Measurements from ENCODE around the gene TEX19. TPM values are rescaled to one million over a fixed set of nuclear protein-coding genes. Genes with fewer than 3 reads are reported as not detected.
A peak's percentile ranks its signal among the peaks of the same experiment; 100 is the strongest.

TEX19 gene
- total and polyA plus RNA-seq, 2 of the 4 experiments (the other 2 are of a cell fraction), result under 0.01 to 0.03 TPM

- H3K23ac ChIP-seq (ENCODE audit: low read depth, low read length), result no peak within 1 kb of the TSS
- H3K9me1 ChIP-seq (ENCODE audit: insufficient read depth, low read length), result peaks cover 7% of the 10 kb centered on the region; the same call in 1 of the 2 replicates
- dilution Hi-C loops (cut with HindIII; ENCODE audit: low sequenced_read_pairs, unreplicated experiment), result no loop called here
- TF ChIP-seq, protein P1, sequence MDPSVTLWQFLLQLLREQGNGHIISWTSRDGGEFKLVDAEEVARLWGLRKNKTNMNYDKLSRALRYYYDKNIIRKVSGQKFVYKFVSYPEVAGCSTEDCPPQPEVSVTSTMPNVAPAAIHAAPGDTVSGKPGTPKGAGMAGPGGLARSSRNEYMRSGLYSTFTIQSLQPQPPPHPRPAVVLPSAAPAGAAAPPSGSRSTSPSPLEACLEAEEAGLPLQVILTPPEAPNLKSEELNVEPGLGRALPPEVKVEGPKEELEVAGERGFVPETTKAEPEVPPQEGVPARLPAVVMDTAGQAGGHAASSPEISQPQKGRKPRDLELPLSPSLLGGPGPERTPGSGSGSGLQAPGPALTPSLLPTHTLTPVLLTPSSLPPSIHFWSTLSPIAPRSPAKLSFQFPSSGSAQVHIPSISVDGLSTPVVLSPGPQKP (IDR thresholded peaks at IDR 0.05; ENCODE audit: borderline replicate concordance, low read depth, low read length), result no peak
- H3K4me3 ChIP-seq (ENCODE audit: insufficient read depth, low read depth, low read length), result no peak within 1 kb of the TSS
- ATAC-seq (ENCODE audit: low read depth) (no peak), DNase-seq (no peak)
- no peaks in the 10 kb centered on the region for H3K9me3 ChIP-seq (ENCODE audit: control insufficient read depth, insufficient read depth, low read length)
- no peak within 1 kb of the TSS for H2AK5ac ChIP-seq (ENCODE audit: low read depth, low read length)
- H2BK20ac ChIP-seq (ENCODE audit: low read depth, low read length), result no peak within 1 kb of the TSS
- H3K4ac ChIP-seq (ENCODE audit: low read depth, low read length), result no peak within 1 kb of the TSS
- intact Hi-C loops (cut with micrococcal nuclease), result no loop called here
- no peak within 1 kb of the TSS for H2BK15ac ChIP-seq (ENCODE audit: low read depth, low read length)
- H3K36me3 ChIP-seq (ENCODE audit: control insufficient read depth, insufficient read depth, low read length), result no peaks in the 10 kb centered on the region
- H3K18ac ChIP-seq (ENCODE audit: low read depth, low read length), result no peak within 1 kb of the TSS
- no peaks in the 10 kb centered on the region for H3K79me1 ChIP-seq (ENCODE audit: low read depth in 1 of 2, low read length in 2 of 2)
- no peak within 1 kb of the TSS for H3K4me2 ChIP-seq (ENCODE audit: low read depth, low read length)
- H4K91ac ChIP-seq (ENCODE audit: insufficient read depth, low read depth, low read length), result no peak within 1 kb of the TSS
- 100% methylated on average over 2 of the region's 26 CpGs; no CpG with 5 or more reads in 1 of the 2 experiments for WGBS, 2 experiments (ENCODE audit: extremely low coverage in 2 of 2, insufficient read length in 1 of 2)
- no peak within 1 kb of the TSS for H2BK120ac ChIP-seq (ENCODE audit: low read depth, low read length)
- no peak within 1 kb of the TSS for H3K9ac ChIP-seq (ENCODE audit: low read depth, low read length)
- in situ Hi-C loops (cut with MboI; ENCODE audit: low sequenced_read_pairs), result no loop called here
- H4K5ac ChIP-seq (ENCODE audit: low read depth, low read length), result no peak within 1 kb of the TSS
- CTCF ChIA-PET, result interaction anchor here (0.5 kb wide), 1 partner anchor 9 kb away, joined by 4 read pairs; no protein-coding TSS in a partner anchor
- no peak within 1 kb of the TSS for H4K8ac ChIP-seq (ENCODE audit: low read depth in 2 of 2, low read length in 2 of 2)
- H2AFZ ChIP-seq (replicated peaks; ENCODE audit: low read length, poor library complexity), result no peak within 1 kb of the TSS
- no peak within 1 kb of the TSS for H3K56ac ChIP-seq (ENCODE audit: extremely low read depth, insufficient read depth, low read length)
- H3K27ac ChIP-seq (ENCODE audit: insufficient read depth, low read length), result no peak within 1 kb of the TSS
- no peak within 1 kb of the TSS for H3K14ac ChIP-seq (replicated peaks; ENCODE audit: low read depth, low read length)
- no peaks in the 10 kb centered on the region; the same call in 1 of the 2 replicates for H4K20me1 ChIP-seq (ENCODE audit: insufficient read depth, low read length)
- peaks cover 36% of the 10 kb centered on the region for H3K27me3 ChIP-seq (ENCODE audit: control insufficient read depth, insufficient read depth, low read length)
- no TSS peak for BruUV-seq (replicated peaks)
- peak within 1 kb of the TSS; percentile 16 for H2AK9ac ChIP-seq (replicated peaks; ENCODE audit: low read depth, low read length, poor library complexity)
- POLR2A ChIA-PET (ENCODE audit: unreplicated experiment), result no interaction called here
- H2BK5ac ChIP-seq (ENCODE audit: low read depth, low read length, poor library complexity, severe bottlenecking), result no peak within 1 kb of the TSS
- no peaks in the 10 kb centered on the region for H3K4me1 ChIP-seq (ENCODE audit: control insufficient read depth, insufficient read depth, low read length)
These were observed 41.5 kb upstream of the TEX19 start, which contains the start of gene CD7 for GRCh38 chr17:82317394-82318168. Gene CD7 (minus strand): TSS chr17:82317608. CDS start chr17:82317495, 113 bp downstream.

Data from IMR-90 (cell line).